Activated CD8-positive, alpha-beta memory T cell treated with anti-CD3 and anti-CD28 coated beads, Interleukin-2, amount 50 U/mL, for 1 hour (primary cell): ENCODE data around the gene LRRC37A2.
"Not testable (repeated sequence)": the region's sequence is repeated elsewhere in the genome, so short reads cannot be mapped to it uniquely, and the experiment has no call there.

Source experiments
- DNase-seq: peaks from one replicate; pipeline ENCODE4 v3.0.0-alpha.2; 2020; ENCODE audit errors: extremely low read depth

LRRC37A2 gene

GRCh38 chr17:46598344-46598931 is 86.2 kb downstream of the LRRC37A2 start:
- not testable (repeated sequence) for DNase-seq

GRCh38 chr17:46600767-46601166 is 88.5 kb downstream of the LRRC37A2 start:
- not testable (repeated sequence) for DNase-seq

- not testable (repeated sequence) for DNase-seq
Observed at GRCh38 chr17:46603125-46603524, 90.9 kb downstream of the LRRC37A2 start.
